Testis (tissue), 3 donors: Measurements from ENCODE around the gene C10orf53. TPM values are rescaled to one million over a fixed set of nuclear protein-coding genes. Genes with fewer than 3 reads are reported as not detected.

Experiments used
- DNase-seq: peaks from one replicate; pipeline ENCODE4 v3.0.0-alpha.2; 2019
- H3K27ac ChIP-seq, 2 donors: fragments of 200-600 bp; sonication (generic); one replicate each; pipeline ENCODE4 v1.5.1; 2019
- H3K27me3 ChIP-seq: fragments of 200-600 bp; sonication (generic); one replicate; pipeline ENCODE4 v1.5.1; 2019
- H3K36me3 ChIP-seq: fragments of 200-600 bp; sonication (generic); one replicate; pipeline ENCODE4 v1.5.1; 2017; ENCODE audit warnings: low read depth; ENCODE audit errors: missing control alignments
- H3K4me1 ChIP-seq: fragments of 200-600 bp; sonication (generic); one replicate; pipeline ENCODE4 v1.5.1; 2019
- H3K4me3 ChIP-seq, 2 donors: fragments of 200-600 bp; sonication (generic); one replicate each; pipeline ENCODE4 v1.5.1; 2017 to 2019
- H3K9me3 ChIP-seq: fragments of 200-600 bp; sonication (generic); one replicate; pipeline ENCODE4 v1.5.1; 2017
- POLR2A ChIP-seq: fragments of 450-650 bp; IDR thresholded peaks from one replicate; pipeline ENCODE4 v1.6.1; 2017; ENCODE audit warnings: antibody characterized with exemption, mild to moderate bottlenecking, moderate library complexity
- WGBS, 2 donors: methylation state at CpG; one replicate each; pipeline ENCODE4 v1.1.5; 2018; 5-methylcytosine and 5-hydroxymethylcytosine counted together
- intact Hi-C: fragments of 100-400 bp; cut with DNase I; formaldehyde crosslinking; loops from one replicate; pipeline ENCODE4 v1.15.1; 2023; ENCODE audit warnings: low total_unique reads
- polyA plus RNA-seq: library from polyadenylated mRNA; stranded (reverse); fragments of 350-450 nt; fragmentation: Illumina TruSeq; extraction: RNeasy Lipid Tissue Mini Kit (QIAGEN cat#74804); gene quantifications from one replicate; pipeline ENCODE4 v1.2.3, GENCODE V29; 2014; ENCODE audit warnings: low read depth, low replicate concordance; ENCODE audit not compliant: insufficient read depth
- total RNA-seq, 2 donors: library from RNA; depleted of rRNA; stranded (reverse); fragments of >200 nt; gene quantifications; one replicate each; pipeline ENCODE4 v1.2.3, GENCODE V29; 2016
- TF ChIP-seq, protein P1 (sequence below), 3 experiments: fragments of 450-650 bp in 2 of 3; fragments of 200-600 bp in 1 of 3; sonication (generic) in 1 of 3; IDR thresholded peaks; one replicate each; pipeline ENCODE4 v1.5.1; 2016 to 2019; ENCODE audit warnings: antibody characterized with exemption in 3 of 3, mild to moderate bottlenecking in 2 of 3, moderate library complexity in 1 of 3

Gene C10orf53
- total and polyA plus RNA-seq, 3 donors from 2014 or later, result 14.8 to 139 (median 33.5) TPM

DNA sequence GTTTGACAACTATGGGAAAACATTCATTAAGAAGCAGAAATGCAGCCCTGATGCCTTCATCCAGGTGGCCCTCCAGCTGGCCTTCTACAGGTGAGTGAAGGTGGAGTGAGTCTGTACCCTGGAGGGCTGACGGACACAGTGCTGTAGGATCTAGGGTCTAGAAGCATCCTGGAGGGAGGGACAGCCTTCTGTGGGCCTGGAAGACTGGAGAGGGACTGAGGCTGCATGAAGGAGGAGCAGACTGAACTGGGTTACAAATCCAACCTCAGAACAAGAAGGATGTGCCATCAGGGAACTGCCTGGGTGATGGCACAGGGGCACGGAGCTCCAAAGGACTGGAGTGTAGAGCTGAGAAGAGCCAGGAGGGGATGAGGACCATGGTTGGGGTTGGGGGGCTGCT is 27.5 kb upstream of the C10orf53 start:
- no peak for DNase-seq
- H3K4me3 ChIP-seq, result no peak overlapping the region
- 76 to 77% methylated on average over 2 of the region's 2 CpGs for WGBS, 2 donors
- H3K27ac ChIP-seq, result no peak overlapping the region
- H3K9me3 ChIP-seq, result no peaks in the 10 kb centered on the region
- H3K36me3 ChIP-seq, result no peaks in the 10 kb centered on the region
- H3K4me1 ChIP-seq, result no peaks in the 10 kb centered on the region
- intact Hi-C loops, result no loop called here
- TF ChIP-seq POLR2A, result no peak
- TF ChIP-seq, protein P1, sequence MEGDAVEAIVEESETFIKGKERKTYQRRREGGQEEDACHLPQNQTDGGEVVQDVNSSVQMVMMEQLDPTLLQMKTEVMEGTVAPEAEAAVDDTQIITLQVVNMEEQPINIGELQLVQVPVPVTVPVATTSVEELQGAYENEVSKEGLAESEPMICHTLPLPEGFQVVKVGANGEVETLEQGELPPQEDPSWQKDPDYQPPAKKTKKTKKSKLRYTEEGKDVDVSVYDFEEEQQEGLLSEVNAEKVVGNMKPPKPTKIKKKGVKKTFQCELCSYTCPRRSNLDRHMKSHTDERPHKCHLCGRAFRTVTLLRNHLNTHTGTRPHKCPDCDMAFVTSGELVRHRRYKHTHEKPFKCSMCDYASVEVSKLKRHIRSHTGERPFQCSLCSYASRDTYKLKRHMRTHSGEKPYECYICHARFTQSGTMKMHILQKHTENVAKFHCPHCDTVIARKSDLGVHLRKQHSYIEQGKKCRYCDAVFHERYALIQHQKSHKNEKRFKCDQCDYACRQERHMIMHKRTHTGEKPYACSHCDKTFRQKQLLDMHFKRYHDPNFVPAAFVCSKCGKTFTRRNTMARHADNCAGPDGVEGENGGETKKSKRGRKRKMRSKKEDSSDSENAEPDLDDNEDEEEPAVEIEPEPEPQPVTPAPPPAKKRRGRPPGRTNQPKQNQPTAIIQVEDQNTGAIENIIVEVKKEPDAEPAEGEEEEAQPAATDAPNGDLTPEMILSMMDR (IDR thresholded peaks at IDR 0.05), result no peak
- H3K27me3 ChIP-seq, result no peaks in the 10 kb centered on the region

DNA sequence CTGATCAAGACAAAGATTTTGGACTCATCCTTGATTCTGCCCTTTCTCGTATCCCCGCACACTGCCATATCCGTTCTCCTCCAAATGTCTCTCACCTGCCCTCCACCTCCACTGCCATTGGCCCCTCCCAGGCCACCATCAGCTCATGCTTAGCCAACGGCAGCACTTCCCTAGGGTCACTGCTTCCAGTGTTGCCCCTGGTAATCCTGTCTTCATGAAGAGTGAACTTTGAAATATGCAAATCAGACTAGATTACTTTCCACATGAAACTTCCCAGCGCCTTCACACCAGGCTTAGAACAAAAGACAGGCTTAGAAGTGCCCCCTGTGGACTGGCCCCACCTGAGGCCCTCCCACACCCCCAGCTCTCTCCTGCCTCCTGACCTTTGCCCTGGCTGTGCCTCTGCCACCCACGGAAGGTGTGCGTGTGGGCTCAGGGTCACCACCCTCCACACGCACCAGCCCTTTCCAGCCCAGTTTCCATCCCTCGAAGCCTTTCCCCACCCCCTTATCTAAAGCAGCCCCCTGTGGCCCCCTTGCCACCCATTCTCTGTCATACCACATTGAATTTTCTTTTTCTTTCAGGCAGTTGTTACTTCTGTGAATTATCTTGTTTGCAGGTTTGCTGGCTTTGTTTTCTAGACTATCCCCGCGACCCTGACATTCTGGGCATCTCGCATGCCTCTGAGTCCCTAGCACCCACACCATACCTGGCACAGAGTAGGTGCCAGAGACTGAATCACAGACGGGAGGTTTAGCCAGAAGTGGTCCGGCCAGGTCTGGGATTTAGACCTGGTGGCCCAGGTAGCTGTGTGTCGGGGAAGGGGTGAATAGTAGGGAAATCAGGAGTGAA is 26.8 kb upstream of the C10orf53 start:
- intact Hi-C loops, result no loop called here
- DNase-seq, result no peak
- no peaks in the 10 kb centered on the region for H3K27me3 ChIP-seq

DNA sequence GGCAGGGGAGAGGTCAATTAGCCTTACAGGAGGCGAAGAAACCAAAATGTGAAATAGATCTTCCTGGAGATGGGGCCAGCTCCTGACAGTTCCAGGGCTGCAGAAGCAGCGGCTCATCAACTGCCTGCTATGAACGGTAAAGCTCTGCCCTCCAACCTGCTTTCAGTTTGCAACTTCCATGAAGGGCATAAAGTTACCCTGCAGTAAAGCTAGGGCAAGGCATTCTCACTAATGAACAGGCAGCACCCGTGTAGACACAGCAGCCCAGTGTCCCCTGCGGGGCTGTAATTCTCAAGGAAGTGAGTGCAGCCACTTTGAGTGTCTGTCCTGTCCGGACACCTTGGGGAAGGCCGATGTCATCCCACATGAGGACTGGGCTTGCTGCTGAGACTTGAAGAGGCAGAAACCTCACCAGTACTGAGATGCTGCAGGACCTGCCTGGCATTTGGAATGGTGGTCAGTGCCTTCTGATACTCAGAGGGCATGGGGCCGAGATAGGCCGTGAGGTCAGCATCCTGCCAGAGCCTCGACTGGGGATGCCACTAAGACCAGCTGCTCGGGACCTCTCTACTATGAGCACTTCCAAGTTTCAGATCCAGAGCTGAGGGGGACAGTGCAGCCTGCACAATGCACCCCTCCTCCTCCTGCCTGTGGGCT is 26.1 kb upstream of the C10orf53 start:
- H3K27ac ChIP-seq, result no peak overlapping the region
- no peak overlapping the region for H3K4me3 ChIP-seq
- no peaks in the 10 kb centered on the region for H3K4me1 ChIP-seq
- DNase-seq, result no peak
- 78 to 81% methylated on average over 9 to 11 of the region's 11 CpGs for WGBS, 2 donors
- H3K9me3 ChIP-seq, result no peaks in the 10 kb centered on the region
- H3K27me3 ChIP-seq, result no peaks in the 10 kb centered on the region
- H3K36me3 ChIP-seq, result no peaks in the 10 kb centered on the region
- intact Hi-C loops, result no loop called here
- TF ChIP-seq, protein P1 (IDR thresholded peaks at IDR 0.05), result no peak
- no peak for TF ChIP-seq POLR2A

More for the DNA sequence above, 26.8 kb upstream of the C10orf53 start:
- no peaks in the 10 kb centered on the region for H3K4me1 ChIP-seq
- 71 to 78% methylated on average over 15 of the region's 15 CpGs for WGBS, 2 donors
- no peaks in the 10 kb centered on the region for H3K36me3 ChIP-seq
- TF ChIP-seq POLR2A, result no peak
- TF ChIP-seq, protein P1 (IDR thresholded peaks at IDR 0.05), result no peak
- H3K4me3 ChIP-seq, result no peak overlapping the region
- no peak overlapping the region for H3K27ac ChIP-seq
- H3K9me3 ChIP-seq, result no peaks in the 10 kb centered on the region

DNA sequence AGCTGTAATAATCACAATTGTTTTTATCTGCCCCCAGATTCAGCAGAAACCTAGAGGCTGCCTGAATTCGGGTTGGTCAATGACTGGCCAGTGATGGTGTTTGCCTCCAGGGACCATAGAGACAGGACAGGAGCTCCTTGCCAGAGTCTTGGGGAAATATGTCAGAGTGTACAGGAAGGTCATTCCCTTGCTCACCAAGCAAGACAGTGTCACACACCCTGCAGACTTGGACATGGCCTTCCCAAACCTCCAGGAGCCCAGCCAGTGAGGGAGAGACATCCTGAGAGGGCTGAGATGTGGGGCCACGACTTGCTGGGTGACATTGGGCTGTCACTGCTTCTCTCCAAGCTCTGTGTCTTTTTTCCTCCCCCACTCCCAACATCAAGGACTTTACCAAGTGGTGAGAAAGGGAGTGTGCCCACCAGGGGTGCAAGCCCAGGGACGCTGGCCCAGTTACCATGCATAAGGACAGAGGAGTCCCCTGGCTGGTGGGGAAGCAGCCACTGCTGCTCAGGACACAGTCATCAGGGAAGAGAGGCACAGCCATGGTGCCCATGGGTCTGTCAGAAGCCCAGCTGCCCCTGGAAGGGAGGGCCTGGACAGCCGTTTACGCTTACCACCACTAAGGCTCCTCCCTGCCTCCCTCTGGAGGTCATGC is 25.3 kb upstream of the C10orf53 start:
- H3K4me3 ChIP-seq, result no peak overlapping the region
- 48 to 64% methylated on average over 4 to 5 of the region's 5 CpGs for WGBS, 2 donors
- no peaks in the 10 kb centered on the region for H3K9me3 ChIP-seq
- no peak for DNase-seq
- intact Hi-C loops, result no loop called here
- no peaks in the 10 kb centered on the region for H3K27me3 ChIP-seq
- no peak for TF ChIP-seq POLR2A
- TF ChIP-seq, protein P1 (IDR thresholded peaks at IDR 0.05), result no peak
- H3K4me1 ChIP-seq, result no peaks in the 10 kb centered on the region
- H3K36me3 ChIP-seq, result no peaks in the 10 kb centered on the region
- no peak overlapping the region for H3K27ac ChIP-seq
